ENCODE data around the gene SUSD6.

GRCh38 chr14:69720912-69721311 lies 109.5 kb downstream of the SUSD6 start:
- TF ChIP-seq EZH2 (IDR thresholded peaks at IDR 0.05) (no peak), POLR2AphosphoS5 (IDR thresholded peaks at IDR 0.05; ENCODE audit: borderline replicate concordance, low read depth, low read length) (no peak)
